PFSK-1 (cell line): ENCODE measurements around the gene RALGAPB.

Source experiments
- POLR2AphosphoS5 ChIP-seq: IDR thresholded peaks from 2 replicates; pipeline ENCODE4 v1.6.1; 2012; ENCODE audit warnings: low read depth, mild to moderate bottlenecking, control low read depth, low read length, moderate library complexity
- REST ChIP-seq, 2 experiments: IDR thresholded peaks; 2 replicates each; pipeline versions ENCODE4 v1.6.1 to v1.8.0; 2011 to 2012; ENCODE audit warnings: low read depth in 2 of 2, low read length in 2 of 2, control low read depth in 1 of 2, inconsistent platforms in 1 of 2, mild to moderate bottlenecking in 1 of 2, moderate library complexity in 1 of 2; ENCODE audit not compliant: insufficient read depth in 1 of 2
- TAF1 ChIP-seq: IDR thresholded peaks from 2 replicates; pipeline ENCODE4 v1.6.1; 2012; ENCODE audit warnings: low read length, control low read depth, borderline replicate concordance; ENCODE audit not compliant: insufficient read depth

GRCh38 chr20:38624084-38624483 lies 151.4 kb downstream of the RALGAPB start:
- TF ChIP-seq POLR2AphosphoS5 (no peak), TAF1 (no peak), REST (IDR thresholded peaks at IDR 0.05; ENCODE audit: insufficient read depth in 1 of 2, low read depth in 2 of 2, low read length in 2 of 2) (no peak)
